ENCODE data around the gene NT5C1A.
A peak's percentile ranks its signal among the peaks of the same experiment; 100 is the strongest.

Gene NT5C1A

GRCh38 chr1:39678889-39679288 lies 7.0 kb upstream of the NT5C1A start:
- TF ChIP-seq CTCF (IDR thresholded peaks at IDR 0.05; ENCODE audit: insufficient read depth, low read length, poor library complexity, severe bottlenecking), result no peak
- Histone ChIP-seq H3K36me3 (ENCODE audit: control insufficient read depth, insufficient read depth, low read length) (no peaks in the 10 kb centered on the region), H3K4me3 (replicated peaks; ENCODE audit: low read depth, low read length) (no peak overlapping the region), H3K27me3 (replicated peaks; ENCODE audit: control insufficient read depth, insufficient read depth, low read length) (no peaks in the 10 kb centered on the region; the same call in 1 of the 2 replicates)
- DNase-seq (ENCODE audit: extremely low read depth, insufficient read length), result no peak

GRCh38 chr1:39677645-39678044 lies 5.7 kb upstream of the NT5C1A start:
- no peaks in the 10 kb centered on the region; the same call in 1 of the 2 replicates for H3K27me3 ChIP-seq (replicated peaks; ENCODE audit: control insufficient read depth, insufficient read depth, low read length)
- DNase-seq (ENCODE audit: extremely low read depth, insufficient read length), result no peak
- H3K36me3 ChIP-seq (ENCODE audit: control insufficient read depth, insufficient read depth, low read length), result no peaks in the 10 kb centered on the region
- TF ChIP-seq CTCF (IDR thresholded peaks at IDR 0.05; ENCODE audit: insufficient read depth, low read length, poor library complexity, severe bottlenecking), result no peak
- no peak overlapping the region for H3K4me3 ChIP-seq (replicated peaks; ENCODE audit: low read depth, low read length)

- no peaks in the 10 kb centered on the region for H3K36me3 ChIP-seq (ENCODE audit: control insufficient read depth, insufficient read depth, low read length)
- H3K4me3 ChIP-seq (replicated peaks; ENCODE audit: low read depth, low read length), result no peak overlapping the region
- H3K27me3 ChIP-seq (replicated peaks; ENCODE audit: control insufficient read depth, insufficient read depth, low read length), result no peaks in the 10 kb centered on the region; the same call in 1 of the 2 replicates
- TF ChIP-seq CTCF (IDR thresholded peaks at IDR 0.05; ENCODE audit: insufficient read depth, low read length, poor library complexity, severe bottlenecking), result no peak
- DNase-seq (ENCODE audit: extremely low read depth, insufficient read length), result no peak
Measured at GRCh38 chr1:39676948-39677548, 5.1 kb upstream of the NT5C1A start.

GRCh38 chr1:39675220-39675619 lies 3.3 kb upstream of the NT5C1A start:
- no peak for TF ChIP-seq CTCF (IDR thresholded peaks at IDR 0.05; ENCODE audit: insufficient read depth, low read length, poor library complexity, severe bottlenecking)
- no peak for DNase-seq (ENCODE audit: extremely low read depth, insufficient read length)
- no peaks in the 10 kb centered on the region for H3K36me3 ChIP-seq (ENCODE audit: control insufficient read depth, insufficient read depth, low read length)
- H3K4me3 ChIP-seq (replicated peaks; ENCODE audit: low read depth, low read length), result no peak overlapping the region
- no peaks in the 10 kb centered on the region; the same call in 1 of the 2 replicates for H3K27me3 ChIP-seq (replicated peaks; ENCODE audit: control insufficient read depth, insufficient read depth, low read length)

- no peak for DNase-seq (ENCODE audit: extremely low read depth, insufficient read length)
- Histone ChIP-seq H3K27me3 (replicated peaks; ENCODE audit: control insufficient read depth, insufficient read depth, low read length) (no peaks in the 10 kb centered on the region; the same call in 1 of the 2 replicates), H3K36me3 (ENCODE audit: control insufficient read depth, insufficient read depth, low read length) (no peaks in the 10 kb centered on the region), H3K4me3 (replicated peaks; ENCODE audit: low read depth, low read length) (no peak overlapping the region)
- no peak for TF ChIP-seq CTCF (IDR thresholded peaks at IDR 0.05; ENCODE audit: insufficient read depth, low read length, poor library complexity, severe bottlenecking)
Measured at GRCh38 chr1:39673215-39673614, 1.3 kb upstream of the NT5C1A start.

- peak; percentile 87 for TF ChIP-seq CTCF (IDR thresholded peaks at IDR 0.05; ENCODE audit: insufficient read depth, low read length, poor library complexity, severe bottlenecking)
- no peak for DNase-seq (ENCODE audit: extremely low read depth, insufficient read length)
- peak overlapping the region; percentile 61 for H3K4me3 ChIP-seq (replicated peaks; ENCODE audit: low read depth, low read length)
- no peaks in the 10 kb centered on the region for H3K36me3 ChIP-seq (ENCODE audit: control insufficient read depth, insufficient read depth, low read length)
- no peaks in the 10 kb centered on the region; the same call in 1 of the 2 replicates for H3K27me3 ChIP-seq (replicated peaks; ENCODE audit: control insufficient read depth, insufficient read depth, low read length)
Measured at GRCh38 chr1:39672551-39672947, 642 bp upstream of the NT5C1A start.

Data from GM06990 (cell line).